GM23338 (cell line): ENCODE data around the gene NGEF. TPM values are rescaled to one million over a fixed set of nuclear protein-coding genes. Genes with fewer than 3 reads are reported as not detected.

Experiments used
- ATAC-seq: fragments of 200-7000 bp; cut with Tn5 transposase; 3 replicates; pipeline ENCODE4 v1.9.1; 2020
- DNase-seq: peaks from one replicate; pipeline ENCODE4 v3.0.0-alpha.2; 2015; ENCODE audit warnings: low spot score
- H2AFZ ChIP-seq: fragments of 200-600 bp; sonication (generic); 2 replicates; pipeline ENCODE4 v1.8.0; 2016; ENCODE audit warnings: antibody characterized with exemption, mild to moderate bottlenecking, moderate library complexity
- H3F3A ChIP-seq: fragments of 200-600 bp; sonication (generic); replicated peaks from 2 replicates; pipeline ENCODE4 v1.8.0; 2017; ENCODE audit warnings: antibody characterized with exemption, mixed run types, low read depth
- H3K27ac ChIP-seq: fragments of 200-600 bp; sonication (generic); 2 replicates; pipeline ENCODE4 v1.6.1; 2016; ENCODE audit warnings: low read depth
- H3K27me3 ChIP-seq: fragments of 200-600 bp; sonication (generic); 2 replicates; pipeline ENCODE4 v1.8.0; 2016; ENCODE audit warnings: mild to moderate bottlenecking, mixed run types, moderate library complexity; ENCODE audit not compliant: insufficient read depth
- H3K36me3 ChIP-seq: fragments of 200-600 bp; sonication (generic); 2 replicates; pipeline ENCODE4 v1.8.0; 2016; ENCODE audit warnings: mild to moderate bottlenecking; ENCODE audit not compliant: insufficient read depth
- H3K4me1 ChIP-seq: fragments of 200-600 bp; sonication (generic); 2 replicates; pipeline ENCODE4 v1.8.0; 2016; ENCODE audit warnings: mild to moderate bottlenecking, moderate library complexity; ENCODE audit not compliant: insufficient read depth
- H3K4me2 ChIP-seq: fragments of 200-600 bp; sonication (generic); 2 replicates; pipeline ENCODE4 v1.7.1; 2017; ENCODE audit warnings: mixed run types
- H3K4me3 ChIP-seq: fragments of 200-600 bp; sonication (generic); 2 replicates; pipeline ENCODE4 v1.6.1; 2016; ENCODE audit warnings: mixed run types
- H3K79me2 ChIP-seq: fragments of 200-600 bp; sonication (generic); replicated peaks from 2 replicates; pipeline ENCODE4 v1.8.0; 2017; ENCODE audit warnings: mild to moderate bottlenecking; ENCODE audit not compliant: insufficient read depth
- H3K9me2 ChIP-seq: fragments of 200-600 bp; sonication (generic); 2 replicates; pipeline ENCODE4 v1.8.0; 2017; ENCODE audit not compliant: insufficient read depth
- H4K20me1 ChIP-seq: fragments of 200-600 bp; sonication (generic); replicated peaks from 2 replicates; pipeline ENCODE4 v1.8.0; 2017; ENCODE audit warnings: mild to moderate bottlenecking; ENCODE audit not compliant: insufficient read depth
- H3K27ac Mint-ChIP-seq: 2 replicates; pipeline ENCODE4 v1.8.0; 2020; ENCODE audit warnings: inconsistent platforms, mild to moderate bottlenecking, moderate library complexity, mixed read lengths
- H3K27me3 Mint-ChIP-seq: 3 replicates; pipeline ENCODE4 v1.8.0; 2022; ENCODE audit warnings: low read depth, mild to moderate bottlenecking, moderate library complexity, mixed read lengths, inconsistent platforms; ENCODE audit not compliant: insufficient read depth, poor library complexity
- H3K36me3 Mint-ChIP-seq: 3 replicates; pipeline ENCODE4 v1.8.0; 2021; ENCODE audit warnings: low read depth, mild to moderate bottlenecking, inconsistent platforms, moderate library complexity, mixed read lengths
- H3K4me1 Mint-ChIP-seq: 3 replicates; pipeline ENCODE4 v1.8.0; 2020; ENCODE audit warnings: mild to moderate bottlenecking, inconsistent platforms, mixed read lengths
- H3K4me3 Mint-ChIP-seq: 3 replicates; pipeline ENCODE4 v1.8.0; 2021; ENCODE audit warnings: moderate library complexity, mild to moderate bottlenecking, inconsistent platforms, mixed read lengths
- H3K9me3 Mint-ChIP-seq: 3 replicates; pipeline ENCODE4 v1.8.0; 2020; ENCODE audit warnings: moderate library complexity, mild to moderate bottlenecking, inconsistent platforms, mixed read lengths
- CREB1 ChIP-seq: fragments of 250-450 bp; sonication (Bioruptor Pico); IDR thresholded peaks from 2 replicates; pipeline ENCODE4 v1.5.0; 2020; ENCODE audit warnings: low read depth, mild to moderate bottlenecking, moderate library complexity
- CTCF ChIP-seq, 2 experiments: fragments of 200-600 bp in 1 of 2; sonication (generic) in 1 of 2; conservative IDR thresholded peaks; 2 replicates each; pipeline versions ENCODE4 v1.5.1 to v1.6.1; 2016 to 2017; ENCODE audit warnings: antibody characterized with exemption in 2 of 2, low read depth in 2 of 2, mild to moderate bottlenecking in 2 of 2, moderate library complexity in 1 of 2
- ETS1 ChIP-seq: IDR thresholded peaks from 2 replicates; pipeline ENCODE4 v1.6.1; 2016; ENCODE audit warnings: antibody characterized with exemption
- NANOG ChIP-seq: IDR thresholded peaks from 2 replicates; pipeline ENCODE4 v1.6.1; 2016; ENCODE audit warnings: antibody characterized with exemption, borderline replicate concordance
- POLR2AphosphoS5 ChIP-seq: IDR thresholded peaks from 2 replicates; pipeline ENCODE4 v1.6.1; 2016; ENCODE audit warnings: antibody characterized with exemption, low read depth
- REST ChIP-seq: IDR thresholded peaks from one replicate; pipeline ENCODE4 v1.6.1; 2018; ENCODE audit warnings: antibody characterized with exemption; ENCODE audit not compliant: unreplicated experiment
- ZNF331 ChIP-seq: fragments of 250-450 bp; sonication (Bioruptor Pico); IDR thresholded peaks from 2 replicates; pipeline ENCODE4 v1.5.0; 2020; ENCODE audit warnings: low read depth, mild to moderate bottlenecking, moderate library complexity
- polyA plus RNA-seq: library from polyadenylated mRNA; unstranded; fragments of >200 nt; fragmentation: Nextera tagmentation; extraction: Ambion mirVana; gene quantifications from 2 replicates; pipeline ENCODE4 v1.2.1, GENCODE V29; 2016
- total RNA-seq: library from RNA; depleted of rRNA; stranded (reverse); fragments of >200 nt; shearing (Covaris generic); gene quantifications from 2 replicates; pipeline ENCODE4 v1.2.3, GENCODE V29; 2014

Gene NGEF
- total and polyA plus RNA-seq, 2 experiments from 2014 or later, result 1.8 to 5.4 TPM

GRCh38 chr2:232963913-232964312 is 49.1 kb downstream of the NGEF start (continued):
- TF ChIP-seq ETS1, result no peak
- TF ChIP-seq REST, result no peak
- TF ChIP-seq NANOG, result no peak
- no peak for TF ChIP-seq POLR2AphosphoS5
- no peak for TF ChIP-seq ZNF331 (CRISPR knock-in tag)
- no peak for TF ChIP-seq CREB1
- no peak for TF ChIP-seq CTCF (conservative IDR thresholded peaks at IDR 0.05; ENCODE audit: low read depth in 2 of 2)

GRCh38 chr2:232960862-232961261 is 52.2 kb downstream of the NGEF start:
- Histone ChIP-seq H3K4me1 (peaks cover 7% of the 10 kb centered on the region), H2AFZ (no peak overlapping the region)
- ATAC-seq, result no peak

More at GRCh38 chr2:232960862-232961261, 52.2 kb downstream of the NGEF start:
- H4K20me1 ChIP-seq, result no peaks in the 10 kb centered on the region
- H3K27ac ChIP-seq, result no peak overlapping the region
- H3K27ac Mint-ChIP-seq, result no peak overlapping the region
- H3K4me2 ChIP-seq, result no peak overlapping the region
- H3K9me2 ChIP-seq, result peaks cover 10% of the 10 kb centered on the region; the same call in 1 of the 2 replicates
- no peak overlapping the region for H3K4me3 Mint-ChIP-seq
- H3K79me2 ChIP-seq, result no peaks in the 10 kb centered on the region
- TF ChIP-seq CTCF (conservative IDR thresholded peaks at IDR 0.05; ENCODE audit: low read depth in 2 of 2), result no peak
- H3F3A ChIP-seq, result no peaks in the 10 kb centered on the region
- H3K27me3 Mint-ChIP-seq, result no peaks in the 10 kb centered on the region
- H3K27me3 ChIP-seq, result no peaks in the 10 kb centered on the region
- peaks cover 4% of the 10 kb centered on the region for H3K4me1 Mint-ChIP-seq
- H3K36me3 Mint-ChIP-seq, result peaks cover 4% of the 10 kb centered on the region; the same call in 1 of the 3 replicates
- no peak overlapping the region for H3K4me3 ChIP-seq
- no peak for DNase-seq
- no peaks in the 10 kb centered on the region for H3K36me3 ChIP-seq
- peaks cover 20% of the 10 kb centered on the region for H3K9me3 Mint-ChIP-seq
